K562 (cell line): Measurements from ENCODE around the gene TGFB1I1. TPM values are rescaled to one million over a fixed set of nuclear protein-coding genes. Genes with fewer than 3 reads are reported as not detected.
A peak's percentile ranks its signal among the peaks of the same experiment; 100 is the strongest.

Experiments used
- ARID4B ChIP-seq: sonication (generic); formaldehyde crosslinking; IDR thresholded peaks from 2 replicates; pipeline ENCODE4 v1.8.0; 2022; ENCODE audit warnings: mild to moderate bottlenecking, missing genetic modification reagents
- ATF7 ChIP-seq: fragments of 450-650 bp; IDR thresholded peaks from 2 replicates; pipeline ENCODE4 v1.7.1; 2014; ENCODE audit warnings: mild to moderate bottlenecking, moderate library complexity
- BDP1 ChIP-seq: IDR thresholded peaks from 3 replicates; pipeline ENCODE4 v1.6.1; 2011; ENCODE audit not compliant: insufficient read length, insufficient read depth
- CGGBP1 ChIP-seq: fragments of 250-450 bp; sonication (Bioruptor Pico); IDR thresholded peaks from 2 replicates; pipeline ENCODE4 v1.9.0; 2021; ENCODE audit warnings: mild to moderate bottlenecking
- ELF4 ChIP-seq: fragments of 450-650 bp; formaldehyde crosslinking; IDR thresholded peaks from 2 replicates; pipeline ENCODE4 v1.4.0; 2022; ENCODE audit warnings: missing genetic modification characterization
- HINFP ChIP-seq: fragments of 450-650 bp; conservative IDR thresholded peaks from 2 replicates; pipeline ENCODE4 v1.6.1; 2016; ENCODE audit warnings: missing genetic modification characterization, low read depth, mild to moderate bottlenecking, control low read depth, missing compliant biosample characterization
- HLTF ChIP-seq: fragments of 450-650 bp; IDR thresholded peaks from 2 replicates; pipeline ENCODE4 v1.6.1; 2016
- MCM3 ChIP-seq: fragments of 450-650 bp; IDR thresholded peaks from 2 replicates; pipeline ENCODE4 v1.6.1; 2016
- NR2F6 ChIP-seq: fragments of 450-650 bp; formaldehyde crosslinking; IDR thresholded peaks from 2 replicates; pipeline ENCODE4 v1.4.0; 2020; ENCODE audit warnings: mild to moderate bottlenecking
- NRF1 ChIP-seq, 2 experiments: fragments of 450-650 bp; IDR thresholded peaks in 1 of 2; conservative IDR thresholded peaks in 1 of 2; 2 replicates each; pipeline ENCODE4 v1.6.1; 2014; ENCODE audit warnings: mild to moderate bottlenecking in 2 of 2
- RAD21 ChIP-seq, 2 experiments: fragments of 250-450 bp in 1 of 2; fragments of 450-650 bp in 1 of 2; sonication (Bioruptor Pico) in 1 of 2; formaldehyde crosslinking in 1 of 2; IDR thresholded peaks in 1 of 2; conservative IDR thresholded peaks in 1 of 2; 2 replicates each; pipeline versions ENCODE4 v1.4.0 to v1.8.0; 2020 to 2022; ENCODE audit warnings: mild to moderate bottlenecking in 2 of 2, moderate library complexity in 1 of 2
- SMAD3 ChIP-seq: fragments of 450-650 bp; formaldehyde crosslinking; conservative IDR thresholded peaks from 2 replicates; pipeline ENCODE4 v1.4.0; 2020; ENCODE audit warnings: mild to moderate bottlenecking
- STAG1 ChIP-seq: sonication (generic); formaldehyde crosslinking; IDR thresholded peaks from 2 replicates; pipeline ENCODE4 v1.5.0; 2020; ENCODE audit warnings: missing genetic modification reagents, borderline replicate concordance
- ZBTB26 ChIP-seq: fragments of 450-650 bp; formaldehyde crosslinking; IDR thresholded peaks from 2 replicates; pipeline ENCODE4 v1.4.0; 2022; ENCODE audit warnings: missing genetic modification characterization
- ZBTB8A ChIP-seq: fragments of 450-650 bp; IDR thresholded peaks from 2 replicates; pipeline ENCODE4 v1.6.1; 2018; ENCODE audit warnings: mild to moderate bottlenecking, moderate library complexity; ENCODE audit not compliant: partially characterized antibody
- ZKSCAN8 ChIP-seq: fragments of 200-800 bp; sonication (Bioruptor generic); IDR thresholded peaks from 2 replicates; pipeline ENCODE4 v1.6.1; 2016; ENCODE audit warnings: missing genetic modification characterization, missing compliant biosample characterization
- ZNF174 ChIP-seq: fragments of 250-450 bp; sonication (Bioruptor Pico); IDR thresholded peaks from 2 replicates; pipeline ENCODE4 v1.4.0; 2020; ENCODE audit warnings: mild to moderate bottlenecking
- ZNF24 ChIP-seq: fragments of 450-650 bp; IDR thresholded peaks from 2 replicates; pipeline ENCODE4 v1.6.1; 2016
- ZNF511 ChIP-seq: sonication (generic); formaldehyde crosslinking; IDR thresholded peaks from 2 replicates; pipeline ENCODE4 v1.8.0; 2022; ENCODE audit warnings: mild to moderate bottlenecking, missing genetic modification reagents
- ZNF586 ChIP-seq: fragments of 450-650 bp; formaldehyde crosslinking; conservative IDR thresholded peaks from 2 replicates; pipeline ENCODE4 v1.4.0; 2020; ENCODE audit warnings: mild to moderate bottlenecking, moderate library complexity
- ZNF785 ChIP-seq: fragments of 250-450 bp; sonication (Bioruptor Pico); IDR thresholded peaks from 2 replicates; pipeline ENCODE4 v1.4.0; 2020; ENCODE audit warnings: mild to moderate bottlenecking
- polyA plus RNA-seq, 8 experiments: library from polyadenylated mRNA; depleted of rRNA in 4 of 8; stranded (reverse) in 5 of 8; unstranded in 3 of 8; fragments of >200 nt; fragmentation: Nextera tagmentation in 2 of 8; fragmentation: Illumina TruSeq in 1 of 8; extraction: Ambion mirVana in 2 of 8; extraction: Trizol in 1 of 8; gene quantifications; 2 replicates each; pipeline versions ENCODE4 v1.2.1 to v1.2.3, GENCODE V29; 2011 to 2014; ENCODE audit warnings: inconsistent platforms in 1 of 8, missing spikeins in 1 of 8
- total RNA-seq, 7 experiments: library from RNA; depleted of rRNA in 6 of 7; stranded (reverse); fragments of >200 nt in 6 of 7; fragmentation: Illumina TruSeq in 2 of 7; extraction: Trizol in 2 of 7; gene quantifications; 2 replicates each; pipeline versions ENCODE4 v1.2.1 to v1.2.3, GENCODE V29; 2011 to 2021; ENCODE audit warnings: low replicate concordance in 1 of 7

The TGFB1I1 gene
- total and polyA plus RNA-seq, 9 of the 15 experiments (the other 6 are each of a cell fraction or from before 2014, with no cell fraction given), result 0.04 to 0.91 (median 0.19) TPM

- TF ChIP-seq ARID4B (CRISPR knock-in tag) (0 out of 2 replicates have a peak, but pooled peaks have one; percentile 40), CGGBP1 (no peak), ELF4 (CRISPR knock-in tag) (peak; percentile 69), ZNF785 (CRISPR knock-in tag) (no peak), SMAD3 (no peak), HLTF (peak; percentile 85), BDP1 (no peak), ZNF174 (no peak), STAG1 (CRISPR knock-in tag) (no peak), ZBTB26 (CRISPR knock-in tag) (0 out of 2 replicates have a peak, but pooled peaks have one; percentile 58), ATF7 (peak; percentile 97), ZNF511 (CRISPR knock-in tag) (no peak), HINFP (no peak), ZNF24 (no peak), NR2F6 (no peak), MCM3 (no peak), NRF1 (conservative IDR thresholded peaks at IDR 0.05 in 1 of 2, IDR thresholded peaks at IDR 0.05 in 1 of 2) (no peak), ZNF586 (CRISPR knock-in tag) (no peak), ZBTB8A (no peak), RAD21 (CRISPR knock-in tag; conservative IDR thresholded peaks at IDR 0.05 in 1 of 2, IDR thresholded peaks at IDR 0.05 in 1 of 2) (peak in 1 of 2 experiments; percentile 33; a peak in 1 of 4 replicates), ZKSCAN8 (CRISPR knock-in tag) (no peak)
Measured at GRCh38 chr16:31453255-31454204, 18.4 kb upstream of the TGFB1I1 start (continued).
